Measurements from ENCODE around the gene MYO3B.

MYO3B gene

DNA sequence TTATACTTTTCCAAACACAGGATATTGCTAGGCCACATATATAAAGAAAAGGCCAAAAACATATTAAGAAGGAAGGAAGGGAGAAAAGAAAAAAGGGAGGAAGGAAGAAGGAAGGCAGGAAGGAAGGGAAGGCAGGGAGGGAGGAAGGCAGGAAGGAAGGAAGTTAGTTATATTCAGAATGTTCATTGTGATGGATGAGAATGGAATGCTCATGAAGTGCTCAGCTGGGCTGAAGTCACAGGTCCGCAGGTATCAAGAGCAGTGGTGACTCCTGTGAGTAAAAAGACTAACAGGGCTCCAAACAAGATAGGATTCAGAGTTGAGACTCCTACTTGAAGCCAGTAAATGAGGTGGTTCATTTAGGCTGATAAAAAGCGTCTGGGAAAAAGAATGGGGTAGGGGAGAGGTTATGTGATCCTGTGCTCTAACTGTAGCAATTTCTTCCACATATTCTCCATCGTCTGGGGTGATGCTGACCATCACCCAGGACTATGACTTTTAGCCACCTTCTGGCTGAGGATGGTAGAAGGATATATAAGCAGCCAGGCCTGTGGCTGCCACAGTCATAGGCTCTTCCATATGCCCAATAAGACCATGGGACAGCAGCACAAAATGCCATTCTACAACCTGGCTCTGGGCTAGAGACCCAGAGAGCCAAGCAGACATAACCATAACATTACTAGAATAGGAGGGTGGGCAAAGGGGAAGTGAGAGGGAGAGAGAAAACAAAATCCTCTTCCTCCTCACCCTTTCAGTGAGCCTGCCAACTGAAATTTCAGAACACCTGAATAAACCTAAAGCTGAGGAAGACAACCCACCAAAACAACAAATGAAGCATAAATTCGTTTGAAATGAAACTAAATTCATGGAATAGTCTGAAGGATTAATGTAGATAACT lies 173.2 kb downstream of the MYO3B start:
- Histone ChIP-seq H3K9me3 (ENCODE audit: insufficient read depth, low read length) (no peaks in the 10 kb centered on the region), H3K36me3 (replicated peaks; ENCODE audit: low read depth, low read length) (no peaks in the 10 kb centered on the region), H3K4me3 (ENCODE audit: low read length) (no peak overlapping the region), H4K20me1 (ENCODE audit: insufficient read depth, low read length) (no peaks in the 10 kb centered on the region), H2AFZ (ENCODE audit: low read depth, low read length) (no peak overlapping the region), H3K4me1 (ENCODE audit: low read length) (peaks cover 14% of the 10 kb centered on the region), H3K27ac (ENCODE audit: low read length) (no peak overlapping the region), H3K79me2 (ENCODE audit: low read length) (no peaks in the 10 kb centered on the region), H3K9ac (ENCODE audit: low read length) (no peak overlapping the region), H3K4me2 (ENCODE audit: low read length) (peak overlapping the region; percentile 14), H3K27me3 (ENCODE audit: low read depth, low read length) (peaks cover 14% of the 10 kb centered on the region; the same call in 1 of the 2 replicates)
- TF ChIP-seq, protein P1, sequence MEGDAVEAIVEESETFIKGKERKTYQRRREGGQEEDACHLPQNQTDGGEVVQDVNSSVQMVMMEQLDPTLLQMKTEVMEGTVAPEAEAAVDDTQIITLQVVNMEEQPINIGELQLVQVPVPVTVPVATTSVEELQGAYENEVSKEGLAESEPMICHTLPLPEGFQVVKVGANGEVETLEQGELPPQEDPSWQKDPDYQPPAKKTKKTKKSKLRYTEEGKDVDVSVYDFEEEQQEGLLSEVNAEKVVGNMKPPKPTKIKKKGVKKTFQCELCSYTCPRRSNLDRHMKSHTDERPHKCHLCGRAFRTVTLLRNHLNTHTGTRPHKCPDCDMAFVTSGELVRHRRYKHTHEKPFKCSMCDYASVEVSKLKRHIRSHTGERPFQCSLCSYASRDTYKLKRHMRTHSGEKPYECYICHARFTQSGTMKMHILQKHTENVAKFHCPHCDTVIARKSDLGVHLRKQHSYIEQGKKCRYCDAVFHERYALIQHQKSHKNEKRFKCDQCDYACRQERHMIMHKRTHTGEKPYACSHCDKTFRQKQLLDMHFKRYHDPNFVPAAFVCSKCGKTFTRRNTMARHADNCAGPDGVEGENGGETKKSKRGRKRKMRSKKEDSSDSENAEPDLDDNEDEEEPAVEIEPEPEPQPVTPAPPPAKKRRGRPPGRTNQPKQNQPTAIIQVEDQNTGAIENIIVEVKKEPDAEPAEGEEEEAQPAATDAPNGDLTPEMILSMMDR (IDR thresholded peaks at IDR 0.05; ENCODE audit: low read depth, low read length), result no peak

DNA sequence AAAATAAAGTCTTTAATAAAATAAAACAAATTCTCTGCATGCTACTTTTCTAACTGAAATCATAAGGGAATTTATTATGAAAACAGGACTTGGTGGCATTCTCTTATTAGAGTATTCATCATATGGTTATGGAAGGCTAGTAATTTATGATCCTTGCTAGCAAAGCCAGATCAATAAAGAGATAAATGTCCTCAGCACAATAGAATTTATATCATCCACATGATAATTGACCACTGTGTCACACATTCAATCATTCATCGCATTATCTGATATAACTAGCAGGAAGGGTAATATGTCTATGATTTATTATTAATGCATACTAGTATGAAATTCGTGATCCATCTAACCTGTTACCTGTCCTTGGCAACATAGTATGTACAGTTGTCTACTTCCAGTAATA lies 175.8 kb downstream of the MYO3B start:
- Histone ChIP-seq H4K20me1 (ENCODE audit: insufficient read depth, low read length) (no peaks in the 10 kb centered on the region), H3K4me2 (ENCODE audit: low read length) (no peak overlapping the region), H2AFZ (ENCODE audit: low read depth, low read length) (no peak overlapping the region)

DNA sequence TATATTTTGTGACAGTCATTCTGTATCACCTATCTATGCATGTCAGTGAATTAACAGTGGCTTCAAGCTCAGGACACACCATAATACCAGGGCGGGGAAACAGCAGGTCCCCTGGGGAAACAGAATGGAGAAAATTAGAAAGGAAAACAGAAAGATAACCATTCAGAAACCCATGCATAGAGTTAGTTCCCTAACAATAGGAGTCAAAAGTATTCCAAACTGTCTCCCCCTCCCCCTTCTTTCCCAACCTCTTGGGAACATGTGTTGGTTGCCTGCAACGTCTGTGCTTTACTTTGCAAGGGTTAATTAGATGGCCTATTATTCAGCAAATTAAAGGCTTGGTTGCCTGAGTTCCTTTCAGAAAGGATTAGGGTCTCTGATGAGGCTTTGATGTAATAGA lies 176.4 kb downstream of the MYO3B start:
- H3K27me3 ChIP-seq (ENCODE audit: low read depth, low read length), result peaks cover 21% of the 10 kb centered on the region
- H3K36me3 ChIP-seq (replicated peaks; ENCODE audit: low read depth, low read length), result no peaks in the 10 kb centered on the region
- no peaks in the 10 kb centered on the region for H3K79me2 ChIP-seq (ENCODE audit: low read length)
- H3K27ac ChIP-seq (ENCODE audit: low read length), result no peak overlapping the region
- H3K9ac ChIP-seq (ENCODE audit: low read length), result no peak overlapping the region
- TF ChIP-seq, protein P1 (IDR thresholded peaks at IDR 0.05; ENCODE audit: low read depth, low read length), result no peak
- TF ChIP-seq EZH2phosphoT487 (IDR thresholded peaks at IDR 0.05; ENCODE audit: low read depth), result no peak
- no peak overlapping the region for H3K4me3 ChIP-seq (ENCODE audit: low read length)
- no peak overlapping the region for H2AFZ ChIP-seq (ENCODE audit: low read depth, low read length)
- no peak overlapping the region for H3K4me2 ChIP-seq (ENCODE audit: low read length)
- H4K20me1 ChIP-seq (ENCODE audit: insufficient read depth, low read length), result no peaks in the 10 kb centered on the region
- peaks cover 10% of the 10 kb centered on the region for H3K4me1 ChIP-seq (ENCODE audit: low read length)
- no peaks in the 10 kb centered on the region for H3K9me3 ChIP-seq (ENCODE audit: insufficient read depth, low read length)

More for the DNA sequence above, 175.8 kb downstream of the MYO3B start:
- Histone ChIP-seq H3K27ac (ENCODE audit: low read length) (no peak overlapping the region), H3K9me3 (ENCODE audit: insufficient read depth, low read length) (no peaks in the 10 kb centered on the region), H3K4me3 (ENCODE audit: low read length) (no peak overlapping the region), H3K4me1 (ENCODE audit: low read length) (peaks cover 14% of the 10 kb centered on the region), H3K36me3 (replicated peaks; ENCODE audit: low read depth, low read length) (no peaks in the 10 kb centered on the region), H3K9ac (ENCODE audit: low read length) (no peak overlapping the region), H3K27me3 (ENCODE audit: low read depth, low read length) (peaks cover 14% of the 10 kb centered on the region; the same call in 1 of the 2 replicates), H3K79me2 (ENCODE audit: low read length) (no peaks in the 10 kb centered on the region)
- TF ChIP-seq, protein P1 (IDR thresholded peaks at IDR 0.05; ENCODE audit: low read depth, low read length), result no peak

DNA sequence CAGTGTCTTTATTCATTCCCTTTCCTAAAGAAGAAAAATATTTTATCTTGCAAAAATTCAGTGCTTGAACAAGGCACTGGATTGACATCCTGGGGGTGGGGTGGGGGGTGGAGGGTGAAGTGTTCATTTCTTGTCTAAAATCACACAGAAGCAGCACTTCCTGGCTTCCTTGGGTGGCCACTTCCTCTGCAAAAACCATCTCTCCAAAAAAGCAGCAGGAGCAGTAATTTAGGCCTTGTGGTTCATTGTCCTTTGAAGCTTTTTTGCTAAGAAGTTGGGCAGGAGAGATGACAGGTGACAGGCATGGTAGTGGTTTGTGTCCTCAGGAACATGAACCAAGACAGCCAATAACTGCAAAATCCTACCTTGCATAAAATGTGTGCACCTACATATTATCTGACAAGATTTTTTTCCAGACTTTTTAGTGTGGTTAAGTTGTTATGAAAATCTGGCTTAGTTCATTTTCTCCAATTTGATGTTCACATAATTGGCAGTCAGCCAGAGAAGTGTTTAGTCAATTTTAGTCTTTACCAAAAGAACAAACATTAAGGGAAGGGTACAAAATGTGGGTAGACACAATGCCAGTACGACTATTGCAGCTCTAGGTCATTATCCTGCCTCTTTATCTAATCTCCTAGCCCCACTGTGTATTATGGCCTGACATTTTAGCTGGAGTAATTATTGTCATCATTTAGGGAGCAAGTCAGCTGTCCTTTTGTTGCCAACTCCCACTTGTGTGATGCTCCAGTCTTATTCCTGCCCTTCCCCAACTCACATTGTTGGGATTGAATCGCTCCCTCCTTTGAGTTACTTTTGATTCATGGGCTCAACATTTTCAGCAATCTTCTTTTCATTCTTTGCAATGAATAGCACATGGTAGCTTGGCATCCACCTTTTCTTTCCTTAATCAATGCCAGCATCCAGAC lies 177.2 kb downstream of the MYO3B start:
- Histone ChIP-seq H3K36me3 (replicated peaks; ENCODE audit: low read depth, low read length) (no peaks in the 10 kb centered on the region), H4K20me1 (ENCODE audit: insufficient read depth, low read length) (no peaks in the 10 kb centered on the region), H3K27me3 (ENCODE audit: low read depth, low read length) (peaks cover 28% of the 10 kb centered on the region), H3K9me3 (ENCODE audit: insufficient read depth, low read length) (no peaks in the 10 kb centered on the region), H2AFZ (ENCODE audit: low read depth, low read length) (no peak overlapping the region), H3K9ac (ENCODE audit: low read length) (no peak overlapping the region), H3K79me2 (ENCODE audit: low read length) (no peaks in the 10 kb centered on the region), H3K4me1 (ENCODE audit: low read length) (peaks cover 8% of the 10 kb centered on the region), H3K4me2 (ENCODE audit: low read length) (no peak overlapping the region), H3K4me3 (ENCODE audit: low read length) (no peak overlapping the region), H3K27ac (ENCODE audit: low read length) (no peak overlapping the region)
- TF ChIP-seq EZH2phosphoT487 (IDR thresholded peaks at IDR 0.05; ENCODE audit: low read depth), result no peak
- TF ChIP-seq, protein P1 (IDR thresholded peaks at IDR 0.05; ENCODE audit: low read depth, low read length), result no peak
